NCI-H2227 (cell line): Measurements from ENCODE around the gene KLHL11.

Experiments
- DNase-seq: peaks from one replicate; lab custom pipeline; 2025; ENCODE audit not compliant: unreplicated experiment; lab: John Stamatoyannopoulos, UW

KLHL11 gene

GRCh38 chr17:41864836-41865595, at the start of gene KLHL11:
KLHL11 (minus strand) TSS chr17:41865423; CDS start chr17:41865370, 53 bp downstream.
- DNase-seq: peak; percentile 94

- DNase-seq: no peak
Observed at GRCh38 chr17:41915020-41915419, 49.8 kb upstream of the KLHL11 start.

GRCh38 chr17:41914358-41914766, 49.1 kb upstream of the KLHL11 start:
- no peak for DNase-seq

GRCh38 chr17:41913798-41914197, 48.6 kb upstream of the KLHL11 start:
- DNase-seq: no peak

GRCh38 chr17:41912925-41913324, 47.7 kb upstream of the KLHL11 start:
- DNase-seq: no peak

- peak; percentile 25 for DNase-seq
Observed at GRCh38 chr17:41910701-41911391, 45.6 kb upstream of the KLHL11 start.

GRCh38 chr17:41909088-41909487, 43.9 kb upstream of the KLHL11 start:
- no peak for DNase-seq

GRCh38 chr17:41907633-41908539, 42.7 kb upstream of the KLHL11 start:
- peak; percentile 44 for DNase-seq

- peak; percentile 77 for DNase-seq
Observed at GRCh38 chr17:41907185-41907556, 41.9 kb upstream of the KLHL11 start.

GRCh38 chr17:41906465-41907184, 41.4 kb upstream of the KLHL11 start:
- DNase-seq: no peak

- no peak for DNase-seq
Observed at GRCh38 chr17:41905172-41905571, 39.9 kb upstream of the KLHL11 start.

GRCh38 chr17:41904242-41904841, 39.1 kb upstream of the KLHL11 start:
- no peak for DNase-seq

GRCh38 chr17:41901646-41902045, 36.4 kb upstream of the KLHL11 start:
- DNase-seq: no peak

GRCh38 chr17:41896726-41897125, 31.5 kb upstream of the KLHL11 start:
- no peak for DNase-seq

GRCh38 chr17:41895617-41896016, 30.4 kb upstream of the KLHL11 start:
- DNase-seq: peak; percentile 89

GRCh38 chr17:41894791-41895331, 29.6 kb upstream of the KLHL11 start:
- DNase-seq: no peak

- DNase-seq: no peak
Observed at GRCh38 chr17:41893384-41893783, 28.2 kb upstream of the KLHL11 start.

GRCh38 chr17:41892021-41892376, 26.8 kb upstream of the KLHL11 start:
- DNase-seq: no peak

GRCh38 chr17:41891135-41892020, 26.2 kb upstream of the KLHL11 start:
- no peak for DNase-seq
